HFFc6 (cell line): ENCODE data around the gene SCN7A. TPM values are rescaled to one million over a fixed set of nuclear protein-coding genes. Genes with fewer than 3 reads are reported as not detected.

ENCODE experiments used
- DNase-seq: peaks from one replicate; pipeline ENCODE4 v3.0.0-alpha.2; 2018
- H3K27ac Mint-ChIP-seq: 2 replicates; pipeline ENCODE4 v1.8.0; 2020; ENCODE audit warnings: mild to moderate bottlenecking, mixed read lengths
- H3K27me3 Mint-ChIP-seq: 2 replicates; pipeline ENCODE4 v1.8.0; 2021; ENCODE audit warnings: mild to moderate bottlenecking, moderate library complexity, mixed read lengths; ENCODE audit not compliant: insufficient read depth
- H3K36me3 Mint-ChIP-seq: 2 replicates; pipeline ENCODE4 v1.8.0; 2021; ENCODE audit warnings: low read depth, mixed read lengths
- H3K4me1 Mint-ChIP-seq: 2 replicates; pipeline ENCODE4 v1.8.0; 2020; ENCODE audit warnings: low read depth, mixed read lengths
- H3K4me3 Mint-ChIP-seq: 2 replicates; pipeline ENCODE4 v1.8.0; 2020; ENCODE audit warnings: mild to moderate bottlenecking, moderate library complexity, mixed read lengths
- H3K9me3 Mint-ChIP-seq: 2 replicates; pipeline ENCODE4 v1.8.0; 2020; ENCODE audit warnings: mild to moderate bottlenecking, mixed read lengths
- CTCF ChIP-seq: fragments of 200-600 bp; sonication (generic); IDR thresholded peaks from 2 replicates; pipeline ENCODE4 v1.5.0; 2021; ENCODE audit warnings: antibody characterized with exemption, mild to moderate bottlenecking
- total RNA-seq, 6 experiments: library from RNA; stranded (reverse); fragmentation: NEBNext Ultra II Directional; extraction: Animal tissue kit (Norgen Biotek cat#: 25700); gene quantifications; 2 replicates in 1 of 6; 3 replicates in 5 of 6; pipeline ENCODE4 v1.2.3, GENCODE V29; 2021

The SCN7A gene
- total RNA-seq, 6 experiments from 2014 or later: 0.02 to 0.05 TPM; not detected in 4

DNA sequence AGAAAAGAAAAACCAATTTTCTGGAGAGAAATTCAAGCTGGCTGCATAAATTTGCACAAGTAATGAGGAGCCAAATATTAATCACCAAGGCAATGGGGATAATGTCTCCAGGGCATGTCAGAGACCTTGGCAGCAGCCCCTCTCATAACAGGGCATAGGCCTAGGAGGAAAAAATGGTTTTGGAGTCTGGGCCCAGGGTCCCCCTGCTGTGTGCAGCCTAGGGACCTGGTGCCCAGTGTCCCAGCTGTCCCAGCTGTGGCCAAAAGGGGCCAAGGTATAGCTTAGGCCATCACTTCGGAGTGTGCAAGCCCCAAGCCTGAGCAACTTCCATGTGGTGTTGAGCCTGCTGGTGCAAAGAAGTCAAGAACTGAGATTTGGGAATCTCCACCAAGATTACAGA lies 57.1 kb downstream of the SCN7A start:
- Mint-ChIP-seq H3K27ac (no peak overlapping the region), H3K9me3 (no peaks in the 10 kb centered on the region), H3K27me3 (peaks cover 1% of the 10 kb centered on the region), H3K4me1 (no peaks in the 10 kb centered on the region), H3K4me3 (no peak overlapping the region), H3K36me3 (no peaks in the 10 kb centered on the region)
- TF ChIP-seq CTCF: no peak
- DNase-seq: no peak

DNA sequence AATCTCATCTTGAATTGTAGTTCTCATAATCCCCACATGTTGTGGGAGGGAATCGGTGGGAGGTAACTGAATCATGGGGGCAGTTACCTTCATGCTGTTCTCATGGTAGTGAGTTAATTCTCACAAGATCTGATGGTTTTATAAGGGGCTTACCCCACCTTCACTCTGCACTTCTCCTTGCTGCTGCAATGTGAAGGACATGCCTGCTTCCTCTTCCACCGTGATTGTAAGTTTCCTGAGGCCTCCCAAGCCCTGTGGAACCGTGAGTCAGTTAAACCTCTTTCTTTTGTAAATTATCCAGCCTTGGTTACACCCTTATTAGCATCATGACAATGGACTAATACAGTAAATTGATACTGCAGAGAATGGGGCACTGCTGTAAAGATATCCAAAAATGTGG lies 57.9 kb downstream of the SCN7A start:
- TF ChIP-seq CTCF: no peak
- no peak for DNase-seq
- Mint-ChIP-seq H3K27ac (no peak overlapping the region), H3K27me3 (peaks cover 1% of the 10 kb centered on the region), H3K9me3 (no peaks in the 10 kb centered on the region), H3K4me1 (no peaks in the 10 kb centered on the region), H3K36me3 (no peaks in the 10 kb centered on the region), H3K4me3 (no peak overlapping the region)

- H3K4me1 Mint-ChIP-seq: no peaks in the 10 kb centered on the region
- no peak overlapping the region for H3K4me3 Mint-ChIP-seq
- no peak for DNase-seq
- H3K27ac Mint-ChIP-seq: no peak overlapping the region
- TF ChIP-seq CTCF: no peak
- H3K9me3 Mint-ChIP-seq: no peaks in the 10 kb centered on the region
- H3K27me3 Mint-ChIP-seq: peaks cover 1% of the 10 kb centered on the region
- H3K36me3 Mint-ChIP-seq: no peaks in the 10 kb centered on the region
Observed at GRCh38 chr2:166434491-166434890, 59.6 kb downstream of the SCN7A start.

DNA sequence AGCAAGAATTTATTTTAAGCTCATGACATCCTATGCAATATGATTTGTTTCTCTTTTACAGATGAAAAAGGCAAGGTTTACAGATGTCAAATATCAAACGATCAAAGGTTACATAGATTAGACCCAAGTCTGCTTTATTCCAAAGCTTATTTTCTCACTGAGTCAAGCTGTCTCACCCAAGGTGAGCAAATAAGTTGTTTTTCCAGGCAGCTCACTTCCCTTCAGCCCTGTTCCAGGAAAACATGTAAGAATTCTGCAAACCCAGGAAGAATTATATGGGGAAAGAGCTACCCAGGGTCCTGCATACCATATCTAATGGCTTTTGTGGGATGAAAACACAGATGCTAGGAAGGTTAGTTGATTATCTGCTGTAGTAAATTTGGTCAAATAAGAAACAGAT lies 60.6 kb downstream of the SCN7A start:
- TF ChIP-seq CTCF: no peak
- Mint-ChIP-seq H3K4me3 (no peak overlapping the region), H3K36me3 (no peaks in the 10 kb centered on the region), H3K9me3 (no peaks in the 10 kb centered on the region), H3K27me3 (no peaks in the 10 kb centered on the region; the same call in 1 of the 2 replicates), H3K4me1 (no peaks in the 10 kb centered on the region), H3K27ac (no peak overlapping the region)
- no peak for DNase-seq

GRCh38 chr2:166432331-166432730 lies 61.7 kb downstream of the SCN7A start:
- Mint-ChIP-seq H3K9me3 (no peaks in the 10 kb centered on the region), H3K4me3 (no peak overlapping the region), H3K27me3 (no peaks in the 10 kb centered on the region; the same call in 1 of the 2 replicates), H3K27ac (no peak overlapping the region), H3K4me1 (no peaks in the 10 kb centered on the region), H3K36me3 (no peaks in the 10 kb centered on the region)
- TF ChIP-seq CTCF: no peak
- no peak for DNase-seq

GRCh38 chr2:166424841-166425240 lies 69.2 kb downstream of the SCN7A start:
- no peak overlapping the region for H3K27ac Mint-ChIP-seq
- no peaks in the 10 kb centered on the region for H3K9me3 Mint-ChIP-seq
- no peak overlapping the region for H3K4me3 Mint-ChIP-seq
- no peaks in the 10 kb centered on the region; the same call in 1 of the 2 replicates for H3K4me1 Mint-ChIP-seq
- no peak for DNase-seq
- H3K27me3 Mint-ChIP-seq: no peaks in the 10 kb centered on the region
- no peaks in the 10 kb centered on the region for H3K36me3 Mint-ChIP-seq
- TF ChIP-seq CTCF: no peak
